Fibroblast of villous mesenchyme (primary cell): Measurements from ENCODE around the gene MAP2K7. TPM values are rescaled to one million over a fixed set of nuclear protein-coding genes. Genes with fewer than 3 reads are reported as not detected.

Source experiments
- DNase-seq: peaks from one replicate; pipeline ENCODE4 v3.0.0-alpha.2; 2010; ENCODE audit warnings: low read depth
- H3K4me3 ChIP-seq: 2 replicates; pipeline ENCODE4 v1.5.1; 2011; ENCODE audit warnings: low read depth, mild to moderate bottlenecking, low read length
- CTCF ChIP-seq: IDR thresholded peaks from 2 replicates; pipeline ENCODE4 v1.5.1; 2012; ENCODE audit warnings: low read depth, mild to moderate bottlenecking, low read length; ENCODE audit not compliant: insufficient read depth
- total RNA-seq: library from RNA; depleted of rRNA; stranded (reverse); fragments of >200 nt; gene quantifications from 2 replicates; pipeline ENCODE4 v1.2.3, GENCODE V29; 2012

Gene MAP2K7
- total RNA-seq, 1 donor: 12.1 TPM

GRCh38 chr19:7908742-7909461 is 5.2 kb downstream of the MAP2K7 start:
- H3K4me3 ChIP-seq: no peak overlapping the region
- no peak for DNase-seq
- no peak for TF ChIP-seq CTCF

GRCh38 chr19:7909471-7910067 is 5.9 kb downstream of the MAP2K7 start:
- DNase-seq: no peak
- H3K4me3 ChIP-seq: no peak overlapping the region
- TF ChIP-seq CTCF: no peak

- no peak for TF ChIP-seq CTCF
- no peak for DNase-seq
- H3K4me3 ChIP-seq: no peak overlapping the region
Measured at GRCh38 chr19:7910321-7911161, 6.9 kb downstream of the MAP2K7 start.

- no peak overlapping the region for H3K4me3 ChIP-seq
- DNase-seq: no peak
- TF ChIP-seq CTCF: no peak
Measured at GRCh38 chr19:7911508-7912143, 7.9 kb downstream of the MAP2K7 start.

GRCh38 chr19:7912144-7912696 is 8.5 kb downstream of the MAP2K7 start:
- no peak for TF ChIP-seq CTCF
- no peak overlapping the region for H3K4me3 ChIP-seq
- no peak for DNase-seq
